WTC11 (cell line): ENCODE results near the gene RILPL1. TPM values are rescaled to one million over a fixed set of nuclear protein-coding genes. Genes with fewer than 3 reads are reported as not detected.
A peak's percentile ranks its signal among the peaks of the same experiment; 100 is the strongest.

Experiments
- ATAC-seq: fragments of 200-7000 bp; cut with Tn5 transposase; 2 replicates; pipeline ENCODE4 v1.10.0; 2021; ENCODE audit warnings: mild to moderate bottlenecking, moderate library complexity
- CTCF ChIA-PET: fragments of 300-600 bp; sonication (Branson Sonifier 250); formaldehyde crosslinking; loops from one replicate; lab custom pipeline; 2021; ENCODE audit warnings: antibody characterized with exemption; lab: Charles Lee
- POLR2A ChIA-PET: fragments of 350-600 bp; sonication (Branson Sonifier 250); formaldehyde crosslinking; loops from one replicate; lab custom pipeline; 2021; ENCODE audit warnings: antibody characterized with exemption; lab: Charles Lee
- DNase-seq: peaks from one replicate; pipeline ENCODE4 v3.0.0; 2021; ENCODE audit warnings: low spot score
- H3K27ac Mint-ChIP-seq: 2 replicates; pipeline ENCODE4 v1.8.0; 2021; ENCODE audit warnings: mixed read lengths
- H3K27me3 Mint-ChIP-seq: 2 replicates; pipeline ENCODE4 v1.8.0; 2021; ENCODE audit warnings: low read depth, mild to moderate bottlenecking, moderate library complexity, mixed read lengths
- H3K36me3 Mint-ChIP-seq: 2 replicates; pipeline ENCODE4 v1.8.0; 2021; ENCODE audit warnings: mixed read lengths
- H3K4me1 Mint-ChIP-seq: 2 replicates; pipeline ENCODE4 v1.8.0; 2022; ENCODE audit warnings: mixed read lengths
- H3K4me3 Mint-ChIP-seq: 2 replicates; pipeline ENCODE4 v1.8.0; 2021; ENCODE audit warnings: mild to moderate bottlenecking, moderate library complexity, mixed read lengths
- H3K9me3 Mint-ChIP-seq: 2 replicates; pipeline ENCODE4 v1.8.0; 2021; ENCODE audit warnings: mixed read lengths
- CBFB ChIP-seq: sonication (generic); formaldehyde crosslinking; IDR thresholded peaks from 2 replicates; pipeline ENCODE4 v1.8.1; 2022; ENCODE audit warnings: mild to moderate bottlenecking, low read depth, missing genetic modification reagents
- GTF2I ChIP-seq: fragments of 250-450 bp; sonication (Bioruptor Pico); conservative IDR thresholded peaks from 2 replicates; pipeline ENCODE4 v1.4.0; 2021; ENCODE audit warnings: mild to moderate bottlenecking
- IRF2 ChIP-seq: sonication (generic); formaldehyde crosslinking; IDR thresholded peaks from 2 replicates; pipeline ENCODE4 v1.8.0; 2022; ENCODE audit warnings: low read depth, missing genetic modification reagents, borderline replicate concordance
- MXD4 ChIP-seq: fragments of 250-450 bp; sonication (Bioruptor Pico); IDR thresholded peaks from 2 replicates; pipeline ENCODE4 v1.8.0; 2021; ENCODE audit warnings: mild to moderate bottlenecking, moderate library complexity, borderline replicate concordance
- PRRX2 ChIP-seq: fragments of 250-450 bp; sonication (Bioruptor Pico); IDR thresholded peaks from 2 replicates; pipeline ENCODE4 v1.8.0; 2021; ENCODE audit warnings: mild to moderate bottlenecking
- ZNF138 ChIP-seq: sonication (generic); formaldehyde crosslinking; conservative IDR thresholded peaks from 2 replicates; pipeline ENCODE4 v1.8.1; 2022; ENCODE audit warnings: mild to moderate bottlenecking, moderate library complexity, missing genetic modification reagents
- ZNF219 ChIP-seq: sonication (generic); formaldehyde crosslinking; IDR thresholded peaks from 2 replicates; pipeline ENCODE4 v1.8.0; 2023; ENCODE audit warnings: missing genetic modification reagents, mild to moderate bottlenecking, borderline replicate concordance
- ZNF317 ChIP-seq: sonication (generic); formaldehyde crosslinking; IDR thresholded peaks from 2 replicates; pipeline ENCODE4 v1.8.1; 2023; ENCODE audit warnings: low read depth, mild to moderate bottlenecking, moderate library complexity, missing genetic modification reagents, borderline replicate concordance
- ZNF396 ChIP-seq: fragments of 250-450 bp; sonication (Bioruptor Pico); IDR thresholded peaks from 2 replicates; pipeline ENCODE4 v1.8.0; 2021; ENCODE audit warnings: mild to moderate bottlenecking, moderate library complexity, borderline replicate concordance
- ZNF423 ChIP-seq: fragments of 250-450 bp; sonication (Bioruptor Pico); IDR thresholded peaks from 2 replicates; pipeline ENCODE4 v2.1.2; 2022; ENCODE audit warnings: mild to moderate bottlenecking, moderate library complexity
- ZNF671 ChIP-seq: fragments of 250-450 bp; sonication (Bioruptor Pico); IDR thresholded peaks from 2 replicates; pipeline ENCODE4 v1.8.0; 2021; ENCODE audit warnings: mild to moderate bottlenecking
- microRNA-seq: library from miRNA; unstranded; fragments of <30 nt; microRNA quantifications from one replicate; pipeline ENCODE4 v1.2.0, GENCODE V29; 2022; ENCODE audit warnings: borderline number of aligned reads
- total RNA-seq: library from RNA; stranded (reverse); gene quantifications from 3 replicates; pipeline ENCODE4 v1.2.3, GENCODE V29; 2021
- TF ChIP-seq, protein P1 (sequence below): sonication (generic); formaldehyde crosslinking; IDR thresholded peaks from 2 replicates; pipeline ENCODE4 v1.8.1; 2023; ENCODE audit warnings: mild to moderate bottlenecking, moderate library complexity, missing genetic modification reagents
- TF ChIP-seq, protein P2 (sequence below): fragments of 250-450 bp; sonication (Bioruptor Pico); IDR thresholded peaks from 2 replicates; pipeline ENCODE4 v1.8.0; 2021; ENCODE audit warnings: mild to moderate bottlenecking
- TF ChIP-seq, protein P3 (sequence below): sonication (generic); formaldehyde crosslinking; IDR thresholded peaks from 2 replicates; pipeline ENCODE4 v1.8.1; 2022; ENCODE audit warnings: low read depth, mild to moderate bottlenecking, moderate library complexity, missing genetic modification reagents, borderline replicate concordance

RILPL1 gene
- total RNA-seq, 1 experiment from 2014 or later = 8.2 TPM

GRCh38 chr12:123421314-123421713 lies 112.2 kb downstream of the RILPL1 start:
- Mint-ChIP-seq H3K36me3 (0 out of 2 replicates have a peak, but pooled peaks cover 2% of the 10 kb centered on the region), H3K27ac (no peak overlapping the region), H3K27me3 (no peaks in the 10 kb centered on the region; the same call in 1 of the 2 replicates), H3K4me3 (no peak overlapping the region), H3K4me1 (no peaks in the 10 kb centered on the region), H3K9me3 (peaks cover 8% of the 10 kb centered on the region)
- ATAC-seq (peak; percentile 30; the same call in 1 of the 2 replicates), DNase-seq (no peak)
- no peak for TF ChIP-seq MXD4 (CRISPR knock-in tag)
- TF ChIP-seq PRRX2 (CRISPR knock-in tag) = no peak
- TF ChIP-seq, protein P1, sequence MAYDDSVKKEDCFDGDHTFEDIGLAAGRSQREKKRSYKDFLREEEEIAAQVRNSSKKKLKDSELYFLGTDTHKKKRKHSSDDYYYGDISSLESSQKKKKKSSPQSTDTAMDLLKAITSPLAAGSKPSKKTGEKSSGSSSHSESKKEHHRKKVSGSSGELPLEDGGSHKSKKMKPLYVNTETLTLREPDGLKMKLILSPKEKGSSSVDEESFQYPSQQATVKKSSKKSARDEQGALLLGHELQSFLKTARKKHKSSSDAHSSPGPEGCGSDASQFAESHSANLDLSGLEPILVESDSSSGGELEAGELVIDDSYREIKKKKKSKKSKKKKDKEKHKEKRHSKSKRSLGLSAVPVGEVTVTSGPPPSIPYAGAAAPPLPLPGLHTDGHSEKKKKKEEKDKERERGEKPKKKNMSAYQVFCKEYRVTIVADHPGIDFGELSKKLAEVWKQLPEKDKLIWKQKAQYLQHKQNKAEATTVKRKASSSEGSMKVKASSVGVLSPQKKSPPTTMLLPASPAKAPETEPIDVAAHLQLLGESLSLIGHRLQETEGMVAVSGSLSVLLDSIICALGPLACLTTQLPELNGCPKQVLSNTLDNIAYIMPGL = no peak
- no peak for TF ChIP-seq ZNF138
- TF ChIP-seq, protein P2, sequence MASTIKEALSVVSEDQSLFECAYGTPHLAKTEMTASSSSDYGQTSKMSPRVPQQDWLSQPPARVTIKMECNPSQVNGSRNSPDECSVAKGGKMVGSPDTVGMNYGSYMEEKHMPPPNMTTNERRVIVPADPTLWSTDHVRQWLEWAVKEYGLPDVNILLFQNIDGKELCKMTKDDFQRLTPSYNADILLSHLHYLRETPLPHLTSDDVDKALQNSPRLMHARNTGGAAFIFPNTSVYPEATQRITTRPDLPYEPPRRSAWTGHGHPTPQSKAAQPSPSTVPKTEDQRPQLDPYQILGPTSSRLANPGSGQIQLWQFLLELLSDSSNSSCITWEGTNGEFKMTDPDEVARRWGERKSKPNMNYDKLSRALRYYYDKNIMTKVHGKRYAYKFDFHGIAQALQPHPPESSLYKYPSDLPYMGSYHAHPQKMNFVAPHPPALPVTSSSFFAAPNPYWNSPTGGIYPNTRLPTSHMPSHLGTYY (CRISPR knock-in tag) = no peak
- TF ChIP-seq IRF2 = no peak
- TF ChIP-seq ZNF423 (CRISPR knock-in tag) = no peak
- no peak for TF ChIP-seq ZNF219
- TF ChIP-seq GTF2I (CRISPR knock-in tag) = no peak
- no peak for TF ChIP-seq ZNF317
- no peak for TF ChIP-seq ZNF671 (CRISPR knock-in tag)
- TF ChIP-seq CBFB (CRISPR knock-in tag) = no peak
- TF ChIP-seq ZNF396 (CRISPR knock-in tag) = no peak
- TF ChIP-seq, protein P3, sequence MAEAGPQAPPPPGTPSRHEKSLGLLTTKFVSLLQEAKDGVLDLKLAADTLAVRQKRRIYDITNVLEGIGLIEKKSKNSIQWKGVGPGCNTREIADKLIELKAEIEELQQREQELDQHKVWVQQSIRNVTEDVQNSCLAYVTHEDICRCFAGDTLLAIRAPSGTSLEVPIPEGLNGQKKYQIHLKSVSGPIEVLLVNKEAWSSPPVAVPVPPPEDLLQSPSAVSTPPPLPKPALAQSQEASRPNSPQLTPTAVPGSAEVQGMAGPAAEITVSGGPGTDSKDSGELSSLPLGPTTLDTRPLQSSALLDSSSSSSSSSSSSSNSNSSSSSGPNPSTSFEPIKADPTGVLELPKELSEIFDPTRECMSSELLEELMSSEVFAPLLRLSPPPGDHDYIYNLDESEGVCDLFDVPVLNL (CRISPR knock-in tag) = no peak
- ChIA-PET CTCF (interaction anchor here (0.6 to 1.5 kb wide), 5 partner anchors 15 to 197 kb away, joined by 3 to 10 read pairs (median 3); partner anchors contain the start of gene SBNO1), POLR2A (no interaction called here)

Small RNA genes lying within 50 kb of the gene (microRNA-seq; reads per million reads assigned to microRNA genes)
- not detected for gene MIR3908

Other genes starting within 250 kb of the RILPL1 start
- 42.9 to 52.2 TPM (median 43.5 TPM) in 3 replicates for gene SBNO1, start 168.9 kb downstream of the RILPL1 start, total RNA-seq
- 20.4 to 28.0 TPM (median 24.0 TPM) in 3 replicates for gene KMT5A, start 149.6 kb downstream of the RILPL1 start, total RNA-seq
- gene RILPL2, start 97.0 kb downstream of the RILPL1 start, total RNA-seq = 1.1 to 1.4 TPM (median 1.2 TPM) in 3 replicates
- 19.1 to 21.3 TPM (median 20.0 TPM) in 3 replicates for gene SNRNP35, start 75.6 kb downstream of the RILPL1 start, total RNA-seq
- gene TMED2, start 50.8 kb upstream of the RILPL1 start, total RNA-seq = 189 to 224 TPM (median 197 TPM) in 3 replicates
- 35.0 to 45.5 TPM (median 44.2 TPM) in 3 replicates for gene DDX55, start 68.4 kb upstream of the RILPL1 start, total RNA-seq
- gene EIF2B1, start 100.0 kb upstream of the RILPL1 start, total RNA-seq = 42.9 to 48.3 TPM (median 46.5 TPM) in 3 replicates
- 31.6 to 35.9 TPM (median 35.8 TPM) in 3 replicates for gene GTF2H3, start 100.1 kb upstream of the RILPL1 start, total RNA-seq
- 6.2 to 9.1 TPM (median 7.6 TPM) in 3 replicates for gene TCTN2, start 137.4 kb upstream of the RILPL1 start, total RNA-seq
- 48.8 to 63.8 TPM (median 49.8 TPM) in 3 replicates for gene ATP6V0A2, start 178.6 kb upstream of the RILPL1 start, total RNA-seq
- gene DNAH10, start 228.6 kb upstream of the RILPL1 start, total RNA-seq = 0.07 to 0.11 TPM (median 0.09 TPM) in 3 replicates